Activated CD4-positive, alpha-beta T cell treated with anti-CD3 and anti-CD28 coated beads for 24 hours (primary cell): ENCODE results near the gene HOXC9.
A peak's percentile ranks its signal among the peaks of the same experiment; 100 is the strongest.

Experiments used
- DNase-seq, 2 donors: peaks; one replicate each; pipeline ENCODE4 v3.0.0-alpha.2; 2020; ENCODE audit warnings: low read depth in 2 of 2

The HOXC9 gene

GRCh38 chr12:54015018-54015931 lies 15.3 kb downstream of the HOXC9 start:
- no peak for DNase-seq

- no peak for DNase-seq
Observed at GRCh38 chr12:54016051-54016450, 16.1 kb downstream of the HOXC9 start.

- DNase-seq, result no peak
Observed at GRCh38 chr12:54016478-54016964, 16.6 kb downstream of the HOXC9 start.

- no peak for DNase-seq
Observed at GRCh38 chr12:54017027-54017788, 17.2 kb downstream of the HOXC9 start.

- DNase-seq, result peak; percentile 36 to 47
Observed at GRCh38 chr12:54017878-54018467, 18.0 kb downstream of the HOXC9 start.

- no peak for DNase-seq
Observed at GRCh38 chr12:54018468-54018984, 18.6 kb downstream of the HOXC9 start.

- no peak for DNase-seq
Observed at GRCh38 chr12:54019091-54019811, 19.3 kb downstream of the HOXC9 start.

- no peak for DNase-seq
Observed at GRCh38 chr12:54019924-54020590, 20.1 kb downstream of the HOXC9 start.

- no peak for DNase-seq
Observed at GRCh38 chr12:54020591-54021405, 20.8 kb downstream of the HOXC9 start.

- no peak for DNase-seq
Observed at GRCh38 chr12:54021432-54022013, 21.6 kb downstream of the HOXC9 start.

- no peak for DNase-seq
Observed at GRCh38 chr12:54022960-54023884, 23.3 kb downstream of the HOXC9 start.

- no peak for DNase-seq
Observed at GRCh38 chr12:54024127-54024526, 24.2 kb downstream of the HOXC9 start.

GRCh38 chr12:54024581-54025305 lies 24.8 kb downstream of the HOXC9 start:
- DNase-seq, result no peak

GRCh38 chr12:54025499-54026405 lies 25.8 kb downstream of the HOXC9 start:
- no peak for DNase-seq

- no peak for DNase-seq
Observed at GRCh38 chr12:54026640-54027441, 26.9 kb downstream of the HOXC9 start.

GRCh38 chr12:54027442-54027786 lies 27.5 kb downstream of the HOXC9 start:
- DNase-seq, result no peak
